CD8-positive, alpha-beta memory T cell (primary cell): ENCODE measurements around the gene ANKRD17. TPM values are rescaled to one million over a fixed set of nuclear protein-coding genes. Genes with fewer than 3 reads are reported as not detected.

ENCODE experiments used
- CTCF ChIA-PET: fragments of 350-600 bp; sonication (Branson Sonifier 250); formaldehyde crosslinking; loops from one replicate; lab custom pipeline; 2021; ENCODE audit warnings: antibody characterized with exemption; lab: Charles Lee
- POLR2A ChIA-PET: fragments of 350-600 bp; sonication (Branson Sonifier 250); formaldehyde crosslinking; loops from one replicate; lab custom pipeline; 2021; ENCODE audit warnings: antibody characterized with exemption; lab: Charles Lee
- DNase-seq, 5 donors: peaks; one replicate each; pipeline versions ENCODE4 v3.0.0 to v3.0.0-alpha.2; 2020 to 2022; ENCODE audit warnings: mixed read lengths in 1 of 5
- H3K27ac ChIP-seq: one replicate; pipeline ENCODE4 v1.7.0; 2013; ENCODE audit warnings: low read depth, mild to moderate bottlenecking, low read length, moderate library complexity
- H3K27me3 ChIP-seq: 2 replicates; pipeline ENCODE4 v1.7.0; 2013; ENCODE audit warnings: low read length, mild to moderate bottlenecking; ENCODE audit not compliant: insufficient read depth, poor library complexity, severe bottlenecking
- H3K36me3 ChIP-seq: 2 replicates; pipeline ENCODE4 v1.7.0; 2013; ENCODE audit warnings: mild to moderate bottlenecking, low read length, moderate library complexity; ENCODE audit not compliant: insufficient read depth
- H3K4me1 ChIP-seq: 2 replicates; pipeline ENCODE4 v1.7.0; 2013; ENCODE audit warnings: mild to moderate bottlenecking, low read length, moderate library complexity; ENCODE audit not compliant: insufficient read depth
- H3K4me3 ChIP-seq: 2 replicates; pipeline ENCODE4 v1.7.0; 2013; ENCODE audit warnings: mild to moderate bottlenecking, low read length
- H3K9me3 ChIP-seq: 2 replicates; pipeline ENCODE4 v1.7.0; 2013; ENCODE audit warnings: mild to moderate bottlenecking, low read length
- H3K27ac Mint-ChIP-seq, 8 donors: one replicate each; pipeline ENCODE4 v1.8.0; 2020 to 2021; ENCODE audit warnings: mixed read lengths in 8 of 8, mild to moderate bottlenecking in 6 of 8, inconsistent platforms in 3 of 8, moderate library complexity in 3 of 8
- H3K27me3 Mint-ChIP-seq, 2 donors: one replicate each; pipeline ENCODE4 v1.8.0; 2020 to 2021; ENCODE audit warnings: mixed read lengths in 2 of 2, mild to moderate bottlenecking in 1 of 2, moderate library complexity in 1 of 2
- H3K36me3 Mint-ChIP-seq, 3 donors: one replicate each; pipeline ENCODE4 v1.8.0; 2020 to 2021; ENCODE audit warnings: mixed read lengths in 3 of 3, inconsistent platforms in 1 of 3, mild to moderate bottlenecking in 1 of 3
- H3K4me1 Mint-ChIP-seq, 3 donors: one replicate each; pipeline ENCODE4 v1.8.0; 2020 to 2021; ENCODE audit warnings: mixed read lengths in 3 of 3, inconsistent platforms in 1 of 3, mild to moderate bottlenecking in 1 of 3
- H3K4me3 Mint-ChIP-seq, 7 donors: one replicate each; pipeline ENCODE4 v1.8.0; 2020 to 2021; ENCODE audit warnings: mixed read lengths in 7 of 7, mild to moderate bottlenecking in 6 of 7, moderate library complexity in 4 of 7, inconsistent platforms in 2 of 7
- H3K9me3 Mint-ChIP-seq, 5 donors: one replicate each; pipeline ENCODE4 v1.8.0; 2020 to 2022; ENCODE audit warnings: mixed read lengths in 5 of 5, mild to moderate bottlenecking in 3 of 5, moderate library complexity in 2 of 5, inconsistent platforms in 1 of 5
- polyA plus RNA-seq: library from polyadenylated mRNA; unstranded; fragments of 300-500 nt; fragmentation: Illumina TruSeq; gene quantifications from one replicate; pipeline ENCODE4 v1.2.3, GENCODE V29; 2021
- total RNA-seq, 2 experiments: library from RNA; stranded (reverse); gene quantifications; one replicate each; pipeline ENCODE4 v1.2.3, GENCODE V29; 2021

The ANKRD17 gene
- total and polyA plus RNA-seq, 3 experiments from 2014 or later, result 15.7 to 61.9 (median 57.6) TPM

DNA sequence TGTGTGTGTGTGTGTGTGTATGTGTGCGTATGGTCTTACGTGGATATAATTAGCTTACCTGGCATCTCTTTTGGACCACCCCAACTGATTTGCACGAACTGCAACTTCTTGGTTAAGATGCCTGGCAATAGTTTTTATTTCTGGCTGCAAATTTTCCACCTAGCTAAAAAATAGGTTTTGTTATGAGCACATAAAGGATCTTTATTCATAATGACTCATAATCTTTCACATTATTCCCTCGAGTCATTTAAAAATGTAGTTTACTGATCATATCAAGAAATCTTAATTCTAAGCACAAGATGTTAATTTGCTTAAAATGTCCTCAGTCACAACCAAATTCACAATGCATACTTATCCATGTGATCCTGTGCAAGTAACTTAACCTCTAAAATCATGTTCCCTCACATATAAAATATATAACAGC is 190.6 kb downstream of the ANKRD17 start:
- Mint-ChIP-seq H3K9me3 (no peaks in the 10 kb centered on the region), H3K36me3 (peaks cover 5 to 41% (median 10%) of the 10 kb centered on the region in 3 donors), H3K4me1 (peaks cover 39 to 59% (median 58%) of the 10 kb centered on the region in 3 donors), H3K4me3 (peak overlapping the region; percentile 83 to 94 (median 90)), H3K27ac (peak overlapping the region; percentile 98 to 100 (median 100)), H3K27me3 (no peaks in the 10 kb centered on the region)
- Histone ChIP-seq H3K9me3 (no peaks in the 10 kb centered on the region), H3K27me3 (no peaks in the 10 kb centered on the region), H3K27ac (peak overlapping the region; percentile 97), H3K4me1 (peaks cover 34% of the 10 kb centered on the region), H3K36me3 (no peaks in the 10 kb centered on the region), H3K4me3 (peak overlapping the region; percentile 80)
- ChIA-PET POLR2A (interaction anchor here (0.7 to 2.7 kb wide), 2 partner anchors 22 to 191 kb away, joined by 3 to 15 read pairs; partner anchors contain the start of gene ANKRD17), CTCF (interaction anchor here (1.6 kb wide), 1 partner anchor 189 kb away, joined by 4 read pairs; no protein-coding TSS in a partner anchor)
- DNase-seq, result peak in 1 of 5 donors; percentile 4

DNA sequence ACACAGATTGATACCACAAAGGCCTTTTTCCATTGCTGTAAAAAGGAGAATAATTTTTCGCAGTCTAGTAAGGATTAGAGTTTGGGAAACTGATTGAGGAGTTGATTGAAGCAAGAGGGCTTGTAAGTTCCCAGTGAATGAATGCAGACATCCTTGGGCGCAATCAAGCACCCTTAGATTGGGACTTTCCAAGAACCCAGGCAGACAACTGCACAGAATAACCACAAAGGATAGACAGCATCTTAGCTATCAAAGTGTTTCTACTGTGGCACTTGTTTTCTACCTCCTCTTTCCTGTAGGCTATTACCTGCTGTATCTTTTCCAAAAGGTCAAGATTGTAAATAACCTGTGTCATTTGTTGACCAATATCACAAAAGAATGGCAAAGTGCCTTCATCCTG is 191.7 kb downstream of the ANKRD17 start:
- Histone ChIP-seq H3K4me1 (peaks cover 34% of the 10 kb centered on the region), H3K4me3 (no peak overlapping the region), H3K27me3 (no peaks in the 10 kb centered on the region), H3K36me3 (no peaks in the 10 kb centered on the region), H3K27ac (no peak overlapping the region), H3K9me3 (no peaks in the 10 kb centered on the region)
- POLR2A ChIA-PET, result interaction anchor here (0.5 to 2.7 kb wide), 2 partner anchors 19 to 192 kb away, joined by 5 to 15 read pairs; partner anchors contain the start of gene ANKRD17
- Mint-ChIP-seq H3K4me1 (peaks cover 39 to 61% (median 59%) of the 10 kb centered on the region in 3 donors), H3K27me3 (no peaks in the 10 kb centered on the region), H3K27ac (peak overlapping the region; percentile 86 to 99 (median 92)), H3K4me3 (peak overlapping the region in 5 of 7 donors; percentile 12 to 72 (median 37)), H3K36me3 (peaks cover 5 to 46% (median 12%) of the 10 kb centered on the region in 3 donors), H3K9me3 (no peaks in the 10 kb centered on the region)
- CTCF ChIA-PET, result no interaction called here
- DNase-seq, result peak in 4 of 5 donors; percentile 10 to 50 (median 24)

DNA sequence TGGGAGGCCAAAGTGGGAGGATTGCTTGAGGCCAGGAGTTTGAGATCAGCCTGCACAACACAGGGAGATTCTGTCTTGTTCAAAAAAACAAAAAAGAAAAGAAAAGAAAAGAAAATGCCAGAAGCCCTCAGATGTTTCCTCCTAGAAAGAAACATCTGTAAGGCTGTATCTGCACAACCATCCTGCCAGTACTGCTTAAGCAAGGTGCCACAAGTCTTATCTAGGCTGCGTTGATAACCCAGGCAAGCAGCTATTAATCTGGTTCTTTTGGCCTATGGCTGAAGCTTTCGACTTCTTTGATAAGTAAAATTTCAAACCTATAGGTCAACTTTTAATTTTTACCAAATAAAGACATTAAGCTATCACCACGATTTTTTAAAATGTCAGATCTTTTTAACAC is 192.2 kb downstream of the ANKRD17 start:
- Mint-ChIP-seq H3K27ac (peak overlapping the region; percentile 72 to 99 (median 92)), H3K27me3 (no peaks in the 10 kb centered on the region), H3K4me1 (peaks cover 39 to 61% (median 59%) of the 10 kb centered on the region in 3 donors), H3K36me3 (peaks cover 5 to 49% (median 13%) of the 10 kb centered on the region in 3 donors), H3K4me3 (peak overlapping the region in 4 of 7 donors; percentile 19 to 72 (median 34)), H3K9me3 (no peaks in the 10 kb centered on the region)
- Histone ChIP-seq H3K4me3 (no peak overlapping the region), H3K36me3 (no peaks in the 10 kb centered on the region), H3K27ac (no peak overlapping the region), H3K4me1 (peaks cover 34% of the 10 kb centered on the region), H3K9me3 (no peaks in the 10 kb centered on the region), H3K27me3 (no peaks in the 10 kb centered on the region)
- DNase-seq, result no peak
- ChIA-PET CTCF (no interaction called here), POLR2A (interaction anchor here (0.6 to 2.7 kb wide), 2 partner anchors 16 to 192 kb away, joined by 4 to 15 read pairs; partner anchors contain the start of gene ANKRD17)

DNA sequence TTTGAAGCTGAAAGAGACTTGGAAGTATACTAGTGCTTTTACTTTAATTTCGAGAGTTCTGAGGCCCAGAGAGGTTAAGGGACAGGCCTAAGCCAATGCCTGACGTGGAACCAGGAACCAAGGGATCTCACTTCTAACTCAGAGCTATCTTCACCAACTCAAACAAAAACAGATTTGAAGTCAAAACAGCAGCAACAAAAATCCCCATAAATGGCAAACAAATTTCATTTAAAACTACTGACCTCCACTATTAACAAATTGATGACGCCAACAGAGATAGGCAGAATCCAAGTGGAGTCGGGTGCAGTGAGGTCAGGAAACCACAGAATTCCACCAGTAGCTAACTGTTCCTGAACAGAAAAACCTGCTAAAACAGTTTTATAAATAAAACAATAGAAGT is 194.1 kb downstream of the ANKRD17 start:
- Histone ChIP-seq H3K27ac (no peak overlapping the region), H3K4me3 (no peak overlapping the region), H3K36me3 (peaks cover 9% of the 10 kb centered on the region), H3K4me1 (peaks cover 27% of the 10 kb centered on the region), H3K9me3 (no peaks in the 10 kb centered on the region), H3K27me3 (no peaks in the 10 kb centered on the region)
- Mint-ChIP-seq H3K27me3 (no peaks in the 10 kb centered on the region), H3K4me3 (peak overlapping the region in 1 of 7 donors; percentile 40), H3K4me1 (peaks cover 35 to 52% (median 52%) of the 10 kb centered on the region in 3 donors), H3K27ac (peak overlapping the region in 6 of 8 donors; percentile 4 to 73 (median 56)), H3K9me3 (no peaks in the 10 kb centered on the region), H3K36me3 (peaks cover 12 to 58% (median 17%) of the 10 kb centered on the region in 3 donors)
- POLR2A ChIA-PET, result no interaction called here
- no peak for DNase-seq
- CTCF ChIA-PET, result interaction anchor here (3.0 kb wide), 1 partner anchor 193 kb away, joined by 11 read pairs; no protein-coding TSS in a partner anchor

DNA sequence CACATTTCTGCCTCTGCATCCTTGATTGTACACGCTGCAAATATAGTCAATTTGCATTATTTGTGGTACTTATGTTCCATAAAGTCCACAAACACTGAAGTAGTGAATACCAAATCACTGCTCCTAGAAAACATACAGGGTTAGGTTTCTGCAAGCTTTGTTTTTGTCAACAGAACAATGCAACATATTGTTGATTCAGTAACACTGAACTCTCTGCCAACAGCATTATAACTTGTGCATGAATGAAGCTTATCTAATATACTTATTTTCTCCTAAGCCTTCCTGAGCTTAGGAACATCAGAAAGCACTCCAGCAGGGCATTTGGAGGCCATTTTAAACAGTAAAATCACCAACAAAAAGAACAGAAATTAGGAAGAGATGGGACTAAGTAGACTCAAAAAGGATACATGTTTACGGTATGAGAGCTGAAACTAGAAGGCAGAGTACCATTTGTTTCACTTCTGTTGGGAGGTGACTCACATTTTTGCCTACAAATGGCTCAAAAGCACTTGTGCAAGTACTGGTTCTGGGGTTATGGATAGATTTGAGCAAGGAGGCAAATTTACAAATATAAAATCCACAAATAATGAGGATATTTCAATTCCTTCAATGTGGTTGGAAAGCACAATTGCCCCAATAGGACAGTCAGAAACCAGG is 203.2 kb downstream of the ANKRD17 start:
- H3K4me3 ChIP-seq, result no peak overlapping the region
- Mint-ChIP-seq H3K36me3 (peaks cover 15 to 67% (median 25%) of the 10 kb centered on the region in 3 donors), H3K27ac (peak overlapping the region in 2 of 8 donors; percentile 17 to 31), H3K9me3 (no peaks in the 10 kb centered on the region), H3K27me3 (no peaks in the 10 kb centered on the region), H3K4me3 (no peak overlapping the region), H3K4me1 (no peaks in the 10 kb centered on the region)
- no peaks in the 10 kb centered on the region for H3K9me3 ChIP-seq
- H3K27me3 ChIP-seq, result no peaks in the 10 kb centered on the region
- no peak for DNase-seq
- ChIA-PET CTCF (no interaction called here), POLR2A (no interaction called here)
- no peaks in the 10 kb centered on the region for H3K4me1 ChIP-seq
- H3K36me3 ChIP-seq, result peaks cover 22% of the 10 kb centered on the region
- H3K27ac ChIP-seq, result no peak overlapping the region

DNA sequence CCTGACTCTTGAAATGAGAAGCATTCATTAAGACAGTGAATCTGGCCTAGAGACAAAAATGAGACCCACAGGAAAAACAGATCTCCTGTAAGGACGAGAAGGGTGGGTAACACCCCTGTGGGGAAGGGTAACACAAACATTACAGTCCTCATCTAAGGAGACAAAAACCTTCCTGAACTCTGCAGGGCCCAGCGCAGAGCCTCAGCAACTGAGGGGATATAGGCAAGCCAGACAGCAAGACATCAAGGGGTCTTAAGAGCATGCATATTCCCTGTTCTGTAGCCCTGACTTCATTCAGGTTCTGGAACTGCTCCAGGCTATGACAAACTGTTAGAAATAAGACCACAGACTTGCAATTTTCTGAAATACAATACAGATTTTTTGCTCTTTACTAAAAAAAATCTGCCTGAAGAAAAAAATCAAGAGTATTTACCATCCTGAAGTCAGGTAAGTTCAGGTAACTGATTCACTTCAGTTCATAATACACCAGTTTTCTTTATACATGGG is 204.6 kb downstream of the ANKRD17 start:
- CTCF ChIA-PET, result no interaction called here
- Histone ChIP-seq H3K4me1 (no peaks in the 10 kb centered on the region), H3K9me3 (no peaks in the 10 kb centered on the region), H3K36me3 (peaks cover 14% of the 10 kb centered on the region), H3K27ac (no peak overlapping the region), H3K4me3 (no peak overlapping the region), H3K27me3 (no peaks in the 10 kb centered on the region)
- Mint-ChIP-seq H3K4me1 (no peaks in the 10 kb centered on the region), H3K27me3 (no peaks in the 10 kb centered on the region), H3K36me3 (peaks cover 7 to 54% (median 21%) of the 10 kb centered on the region in 3 donors), H3K4me3 (no peak overlapping the region), H3K9me3 (no peaks in the 10 kb centered on the region), H3K27ac (peak overlapping the region in 3 of 8 donors; percentile 12 to 51 (median 21))
- no peak for DNase-seq
- POLR2A ChIA-PET, result no interaction called here

DNA sequence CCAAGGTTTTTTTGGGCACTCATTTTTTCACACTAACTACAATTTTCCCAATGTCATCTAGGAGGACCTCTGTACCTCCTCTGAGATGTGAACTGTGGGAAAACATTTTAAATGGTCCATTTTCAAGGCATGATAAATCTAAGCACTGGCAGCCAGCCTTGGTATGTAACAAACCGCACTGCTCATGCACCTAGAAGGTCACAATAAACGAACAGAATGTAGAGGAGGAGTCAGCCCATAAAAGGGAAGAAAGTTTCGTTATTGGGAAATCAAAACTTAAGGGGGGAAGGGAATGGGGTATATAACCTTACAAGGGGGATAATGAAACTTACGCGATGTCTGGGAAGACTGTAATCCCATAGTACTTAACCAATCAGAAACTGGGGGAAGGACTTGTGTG is 205.5 kb downstream of the ANKRD17 start:
- H3K4me3 Mint-ChIP-seq, result no peak overlapping the region
- no peaks in the 10 kb centered on the region for H3K9me3 Mint-ChIP-seq
- no peaks in the 10 kb centered on the region for H3K27me3 Mint-ChIP-seq
- POLR2A ChIA-PET, result no interaction called here
- Histone ChIP-seq H3K4me1 (no peaks in the 10 kb centered on the region), H3K4me3 (no peak overlapping the region), H3K27me3 (no peaks in the 10 kb centered on the region), H3K27ac (no peak overlapping the region), H3K9me3 (no peaks in the 10 kb centered on the region), H3K36me3 (peaks cover 8% of the 10 kb centered on the region)
- DNase-seq, result no peak
- peaks cover 7 to 44% (median 14%) of the 10 kb centered on the region in 3 donors for H3K36me3 Mint-ChIP-seq
- H3K4me1 Mint-ChIP-seq, result no peaks in the 10 kb centered on the region
- no peak overlapping the region for H3K27ac Mint-ChIP-seq
- CTCF ChIA-PET, result no interaction called here

DNA sequence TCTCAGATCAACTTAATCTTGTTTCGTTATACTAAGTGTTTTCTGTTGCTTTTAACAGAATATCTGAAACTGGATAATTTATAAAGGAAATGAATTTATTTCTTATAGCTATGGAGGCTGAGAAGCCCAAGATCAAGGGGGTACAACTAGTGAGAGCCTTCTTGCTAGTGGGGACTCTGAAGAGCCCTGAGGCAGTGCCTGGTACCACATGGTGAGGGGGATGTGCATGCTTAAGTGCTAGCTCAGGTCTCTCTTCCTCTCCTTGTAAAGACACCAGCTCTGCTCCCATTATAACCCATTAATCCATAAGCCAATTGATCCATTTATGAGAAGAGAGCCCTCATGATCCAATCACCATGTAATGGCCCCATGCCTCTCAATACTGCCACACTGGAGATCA is 207.0 kb downstream of the ANKRD17 start:
- H3K4me3 Mint-ChIP-seq, result no peak overlapping the region
- DNase-seq, result no peak
- H3K27me3 Mint-ChIP-seq, result peaks cover 0 to 2% of the 10 kb centered on the region in 2 donors
- peaks cover 7 to 37% (median 12%) of the 10 kb centered on the region in 3 donors for H3K36me3 Mint-ChIP-seq
- peaks cover 7% of the 10 kb centered on the region for H3K36me3 ChIP-seq
- no peaks in the 10 kb centered on the region for H3K4me1 Mint-ChIP-seq
- no peaks in the 10 kb centered on the region for H3K9me3 ChIP-seq
- no peaks in the 10 kb centered on the region for H3K9me3 Mint-ChIP-seq
- no peak overlapping the region for H3K27ac Mint-ChIP-seq
- H3K4me3 ChIP-seq, result no peak overlapping the region
- H3K4me1 ChIP-seq, result no peaks in the 10 kb centered on the region
- POLR2A ChIA-PET, result interaction anchor here (0.6 kb wide), 1 partner anchor 27 kb away, joined by 5 read pairs; no protein-coding TSS in a partner anchor
- H3K27me3 ChIP-seq, result no peaks in the 10 kb centered on the region
- CTCF ChIA-PET, result no interaction called here
- no peak overlapping the region for H3K27ac ChIP-seq
